B cell (primary cell): ENCODE results near the gene PTGDR.

Experiments used
- EZH2 ChIP-seq: IDR thresholded peaks from 2 replicates; pipeline ENCODE4 v1.6.1; 2012; ENCODE audit warnings: borderline replicate concordance, low read depth, mild to moderate bottlenecking, moderate library complexity, low read length; ENCODE audit not compliant: insufficient read depth, poor library complexity, severe bottlenecking
- TF ChIP-seq, protein P1 (sequence below): fragments of 200-600 bp; IDR thresholded peaks from one replicate; pipeline ENCODE4 v1.8.0; 2022; ENCODE audit warnings: antibody characterized with exemption, mild to moderate bottlenecking

DNA sequence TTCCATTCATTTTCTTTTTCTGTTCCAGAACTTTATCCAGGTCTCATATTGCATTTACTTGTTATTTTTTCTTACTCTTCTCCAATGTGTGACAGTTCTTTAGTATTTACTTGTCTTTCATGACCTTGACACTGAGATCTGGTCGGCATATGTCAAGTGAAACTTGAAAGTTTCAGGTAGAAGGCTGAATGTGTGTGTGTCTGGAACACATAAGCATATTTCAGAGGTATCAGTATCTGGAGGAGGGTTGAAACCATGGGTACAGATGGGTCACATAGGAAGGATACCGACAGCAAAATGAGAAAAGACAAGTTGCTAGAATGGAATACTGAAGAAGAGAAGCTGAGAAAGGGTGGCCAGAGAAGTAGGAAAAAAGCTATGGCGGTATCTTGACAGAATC is 22.5 kb upstream of the PTGDR start:
- TF ChIP-seq, protein P1, sequence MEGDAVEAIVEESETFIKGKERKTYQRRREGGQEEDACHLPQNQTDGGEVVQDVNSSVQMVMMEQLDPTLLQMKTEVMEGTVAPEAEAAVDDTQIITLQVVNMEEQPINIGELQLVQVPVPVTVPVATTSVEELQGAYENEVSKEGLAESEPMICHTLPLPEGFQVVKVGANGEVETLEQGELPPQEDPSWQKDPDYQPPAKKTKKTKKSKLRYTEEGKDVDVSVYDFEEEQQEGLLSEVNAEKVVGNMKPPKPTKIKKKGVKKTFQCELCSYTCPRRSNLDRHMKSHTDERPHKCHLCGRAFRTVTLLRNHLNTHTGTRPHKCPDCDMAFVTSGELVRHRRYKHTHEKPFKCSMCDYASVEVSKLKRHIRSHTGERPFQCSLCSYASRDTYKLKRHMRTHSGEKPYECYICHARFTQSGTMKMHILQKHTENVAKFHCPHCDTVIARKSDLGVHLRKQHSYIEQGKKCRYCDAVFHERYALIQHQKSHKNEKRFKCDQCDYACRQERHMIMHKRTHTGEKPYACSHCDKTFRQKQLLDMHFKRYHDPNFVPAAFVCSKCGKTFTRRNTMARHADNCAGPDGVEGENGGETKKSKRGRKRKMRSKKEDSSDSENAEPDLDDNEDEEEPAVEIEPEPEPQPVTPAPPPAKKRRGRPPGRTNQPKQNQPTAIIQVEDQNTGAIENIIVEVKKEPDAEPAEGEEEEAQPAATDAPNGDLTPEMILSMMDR = no peak
- TF ChIP-seq EZH2 = no peak
